Loucy (cell line): ENCODE results near the gene MBD3.
A peak's percentile ranks its signal among the peaks of the same experiment; 100 is the strongest.

Source experiments
- H2AFZ ChIP-seq: fragments of 200-600 bp; sonication (generic); 2 replicates; pipeline ENCODE4 v1.6.0; 2016; ENCODE audit warnings: antibody characterized with exemption, mild to moderate bottlenecking, low read length, moderate library complexity
- H3F3A ChIP-seq: fragments of 200-600 bp; 2 replicates; pipeline ENCODE4 v1.6.0; 2016; ENCODE audit warnings: antibody characterized with exemption, low read depth, mild to moderate bottlenecking
- H3K27me3 ChIP-seq: fragments of 200-600 bp; sonication (generic); 2 replicates; pipeline ENCODE4 v1.6.1; 2014; ENCODE audit warnings: low read length, mild to moderate bottlenecking; ENCODE audit not compliant: insufficient read depth, poor library complexity, severe bottlenecking
- H3K36me3 ChIP-seq: fragments of 200-600 bp; sonication (generic); 2 replicates; pipeline ENCODE4 v1.6.1; 2016; ENCODE audit warnings: low read length; ENCODE audit not compliant: insufficient read depth
- H3K4me1 ChIP-seq: fragments of 200-600 bp; sonication (generic); 2 replicates; pipeline ENCODE4 v1.5.1; 2014; ENCODE audit warnings: low read length, mild to moderate bottlenecking; ENCODE audit not compliant: insufficient read depth, poor library complexity, severe bottlenecking
- H3K4me2 ChIP-seq: fragments of 200-600 bp; sonication (generic); 2 replicates; pipeline ENCODE4 v1.6.0; 2014; ENCODE audit warnings: antibody characterized with exemption, low read length, low read depth, mild to moderate bottlenecking; ENCODE audit not compliant: poor library complexity, severe bottlenecking
- H3K4me3 ChIP-seq: fragments of 200-600 bp; sonication (generic); 2 replicates; pipeline ENCODE4 v1.5.1; 2014; ENCODE audit warnings: low read length, mild to moderate bottlenecking, mixed read lengths; ENCODE audit not compliant: poor library complexity, severe bottlenecking
- H3K79me2 ChIP-seq: fragments of 200-600 bp; sonication (generic); 2 replicates; pipeline ENCODE4 v1.6.1; 2014; ENCODE audit warnings: low read length; ENCODE audit not compliant: insufficient read depth
- H3K9ac ChIP-seq: fragments of 200-600 bp; sonication (generic); 2 replicates; pipeline ENCODE4 v1.6.0; 2014; ENCODE audit warnings: mild to moderate bottlenecking, low read depth, low read length, moderate library complexity; ENCODE audit not compliant: poor library complexity, severe bottlenecking
- H3K9me2 ChIP-seq: fragments of 200-600 bp; sonication (generic); replicated peaks from 2 replicates; pipeline ENCODE4 v1.6.1; 2016; ENCODE audit warnings: low read depth, low read length, mixed read lengths
- H3K9me3 ChIP-seq: fragments of 200-600 bp; sonication (generic); 2 replicates; pipeline ENCODE4 v1.6.1; 2014; ENCODE audit warnings: mild to moderate bottlenecking, antibody characterized with exemption, low read length, low read depth; ENCODE audit not compliant: insufficient read depth
- H4K20me1 ChIP-seq: fragments of 200-600 bp; sonication (generic); 2 replicates; pipeline ENCODE4 v1.6.0; 2014; ENCODE audit warnings: antibody characterized with exemption, low read length, mild to moderate bottlenecking; ENCODE audit not compliant: insufficient read depth, poor library complexity, severe bottlenecking
- EZH2phosphoT487 ChIP-seq: fragments of 200-600 bp; IDR thresholded peaks from 2 replicates; pipeline ENCODE4 v1.6.1; 2018; ENCODE audit warnings: antibody characterized with exemption, mild to moderate bottlenecking, moderate library complexity, borderline replicate concordance
- TF ChIP-seq, protein P1 (sequence below): fragments of 200-600 bp; sonication (generic); conservative IDR thresholded peaks from 2 replicates; pipeline ENCODE4 v1.5.1; 2014; ENCODE audit warnings: mild to moderate bottlenecking, antibody characterized with exemption, low read length

Gene MBD3

DNA sequence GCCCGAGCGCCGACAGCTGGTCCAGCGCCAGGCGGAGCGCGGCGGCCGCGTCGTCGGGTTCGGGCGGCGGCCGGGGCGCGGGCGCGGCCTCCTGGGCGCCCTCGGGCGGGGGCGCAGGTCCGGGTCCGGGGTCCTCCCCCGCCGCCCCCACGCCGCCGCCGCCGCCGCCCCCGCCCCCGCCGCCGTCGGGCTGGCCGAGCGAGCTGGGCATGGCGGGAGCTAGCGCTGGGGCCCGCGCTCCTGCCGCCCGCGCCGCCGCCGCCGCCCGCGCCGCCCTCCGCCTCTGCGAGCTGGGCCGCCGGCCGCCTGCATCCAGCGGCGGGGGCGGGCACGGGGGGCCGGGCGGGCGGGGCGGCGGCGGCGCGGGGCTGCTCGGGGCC is 24.8 kb downstream of the MBD3 start:
- Histone ChIP-seq H3K79me2 (peaks cover 36% of the 10 kb centered on the region), H3K36me3 (no peaks in the 10 kb centered on the region), H3K4me3 (no peak overlapping the region), H4K20me1 (peaks cover 7% of the 10 kb centered on the region), H3K9me2 (no peaks in the 10 kb centered on the region), H2AFZ (no peak overlapping the region), H3K9me3 (no peaks in the 10 kb centered on the region), H3K4me1 (peaks cover 10% of the 10 kb centered on the region), H3F3A (no peaks in the 10 kb centered on the region), H3K4me2 (no peak overlapping the region), H3K27me3 (no peaks in the 10 kb centered on the region), H3K9ac (no peak overlapping the region)
- TF ChIP-seq, protein P1, sequence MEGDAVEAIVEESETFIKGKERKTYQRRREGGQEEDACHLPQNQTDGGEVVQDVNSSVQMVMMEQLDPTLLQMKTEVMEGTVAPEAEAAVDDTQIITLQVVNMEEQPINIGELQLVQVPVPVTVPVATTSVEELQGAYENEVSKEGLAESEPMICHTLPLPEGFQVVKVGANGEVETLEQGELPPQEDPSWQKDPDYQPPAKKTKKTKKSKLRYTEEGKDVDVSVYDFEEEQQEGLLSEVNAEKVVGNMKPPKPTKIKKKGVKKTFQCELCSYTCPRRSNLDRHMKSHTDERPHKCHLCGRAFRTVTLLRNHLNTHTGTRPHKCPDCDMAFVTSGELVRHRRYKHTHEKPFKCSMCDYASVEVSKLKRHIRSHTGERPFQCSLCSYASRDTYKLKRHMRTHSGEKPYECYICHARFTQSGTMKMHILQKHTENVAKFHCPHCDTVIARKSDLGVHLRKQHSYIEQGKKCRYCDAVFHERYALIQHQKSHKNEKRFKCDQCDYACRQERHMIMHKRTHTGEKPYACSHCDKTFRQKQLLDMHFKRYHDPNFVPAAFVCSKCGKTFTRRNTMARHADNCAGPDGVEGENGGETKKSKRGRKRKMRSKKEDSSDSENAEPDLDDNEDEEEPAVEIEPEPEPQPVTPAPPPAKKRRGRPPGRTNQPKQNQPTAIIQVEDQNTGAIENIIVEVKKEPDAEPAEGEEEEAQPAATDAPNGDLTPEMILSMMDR, result no peak
- no peak for TF ChIP-seq EZH2phosphoT487

DNA sequence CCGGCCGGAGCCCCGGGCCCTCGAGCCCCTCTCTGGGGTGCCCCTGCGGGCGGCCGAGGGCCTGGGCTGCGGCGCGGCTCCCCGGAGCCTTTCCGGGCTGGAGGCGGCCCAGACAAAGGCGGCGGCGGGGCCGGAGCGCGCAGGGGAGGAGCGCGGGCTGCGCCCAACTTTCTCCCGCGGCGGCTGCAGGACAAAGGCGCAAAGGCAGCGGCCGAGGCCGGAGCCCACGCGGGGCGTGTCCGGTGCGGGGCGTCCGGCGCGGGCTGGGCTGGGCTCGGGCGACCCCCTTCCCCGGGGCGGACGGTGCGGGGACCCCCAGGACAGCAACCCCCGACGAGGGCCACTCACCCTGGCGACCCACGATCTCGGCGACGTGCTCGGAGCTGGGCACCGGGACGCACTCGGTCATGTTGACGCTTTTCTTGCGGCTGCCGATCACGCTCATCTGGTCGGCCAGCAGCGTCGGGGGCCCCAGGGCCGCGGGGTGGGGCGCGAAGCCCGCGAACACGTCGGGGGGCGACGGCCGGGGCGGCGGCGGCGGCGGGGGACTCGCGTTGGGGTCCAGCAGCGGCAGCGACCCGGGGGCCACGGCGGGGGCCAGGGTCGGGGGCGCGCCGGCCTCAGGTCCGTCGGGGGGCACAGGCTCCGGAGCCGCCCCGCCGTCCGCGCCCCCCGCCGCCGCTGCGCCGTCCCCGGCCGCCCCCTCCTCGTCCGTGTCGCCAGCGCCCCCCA is 25.4 kb downstream of the MBD3 start:
- Histone ChIP-seq H3K36me3 (no peaks in the 10 kb centered on the region), H3K9me3 (no peaks in the 10 kb centered on the region), H3K4me2 (no peak overlapping the region), H3K9me2 (no peaks in the 10 kb centered on the region), H4K20me1 (peaks cover 7% of the 10 kb centered on the region), H3K4me3 (peak overlapping the region; percentile 43), H3K27me3 (no peaks in the 10 kb centered on the region), H3K79me2 (peaks cover 36% of the 10 kb centered on the region), H3K9ac (no peak overlapping the region), H3K4me1 (peaks cover 10% of the 10 kb centered on the region), H3F3A (no peaks in the 10 kb centered on the region), H2AFZ (no peak overlapping the region)
- no peak for TF ChIP-seq EZH2phosphoT487
- TF ChIP-seq, protein P1, result no peak

DNA sequence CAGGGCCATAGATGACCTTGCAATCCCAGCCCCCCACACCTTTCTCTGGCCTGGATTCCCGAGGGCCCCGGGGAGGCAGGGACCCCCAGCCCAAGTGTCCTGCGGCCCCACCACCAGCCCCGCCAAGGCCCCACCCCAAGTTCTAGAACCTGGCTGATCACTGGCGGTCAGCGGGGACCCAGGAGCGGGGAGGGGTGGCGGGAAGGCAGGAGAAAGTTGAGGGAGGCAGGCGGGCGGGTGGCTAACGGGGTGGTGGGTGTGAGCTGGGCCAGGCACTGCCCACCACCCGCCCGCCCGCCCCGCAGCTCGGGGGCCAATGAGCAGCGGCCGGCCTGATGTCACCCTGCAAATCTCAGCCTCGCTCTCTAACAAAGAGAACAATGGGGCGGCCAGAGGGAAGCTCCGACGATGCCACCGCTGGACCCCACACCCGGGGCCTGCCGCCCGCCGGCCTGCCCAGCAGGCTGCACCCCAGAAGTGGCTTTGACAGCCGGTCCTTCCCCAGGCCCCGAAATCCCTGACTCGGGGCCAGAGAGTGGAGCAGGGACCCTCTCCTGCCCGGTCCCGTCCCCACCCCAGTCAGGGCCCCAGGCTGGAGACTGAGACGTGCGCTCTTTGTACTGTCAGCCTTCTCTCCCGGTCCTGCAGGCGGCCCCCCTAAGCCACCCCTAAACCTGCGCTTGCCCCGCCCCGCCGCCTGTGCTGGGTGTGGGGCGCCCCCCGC is 26.1 kb downstream of the MBD3 start:
- H4K20me1 ChIP-seq, result peaks cover 7% of the 10 kb centered on the region
- H3K9ac ChIP-seq, result peak overlapping the region; percentile 54
- H3K36me3 ChIP-seq, result no peaks in the 10 kb centered on the region
- H3K9me2 ChIP-seq, result no peaks in the 10 kb centered on the region
- no peaks in the 10 kb centered on the region for H3K9me3 ChIP-seq
- H3K79me2 ChIP-seq, result peaks cover 36% of the 10 kb centered on the region
- H3K4me3 ChIP-seq, result peak overlapping the region; percentile 45
- H3K4me2 ChIP-seq, result peak overlapping the region; percentile 59
- H2AFZ ChIP-seq, result no peak overlapping the region
- H3K4me1 ChIP-seq, result peaks cover 10% of the 10 kb centered on the region
- TF ChIP-seq, protein P1, result no peak
- TF ChIP-seq EZH2phosphoT487, result no peak
- H3K27me3 ChIP-seq, result no peaks in the 10 kb centered on the region
- H3F3A ChIP-seq, result no peaks in the 10 kb centered on the region
